B cell (primary cell): ENCODE data around the gene TEDC2.

ENCODE experiments used
- CTCF ChIP-seq: fragments of 200-600 bp; IDR thresholded peaks from one replicate; pipeline ENCODE4 v1.8.0; 2022; ENCODE audit warnings: antibody characterized with exemption, mild to moderate bottlenecking
- EZH2 ChIP-seq: IDR thresholded peaks from 2 replicates; pipeline ENCODE4 v1.6.1; 2012; ENCODE audit warnings: borderline replicate concordance, low read depth, mild to moderate bottlenecking, moderate library complexity, low read length; ENCODE audit not compliant: insufficient read depth, poor library complexity, severe bottlenecking

GRCh38 chr16:2508722-2509400, 49.0 kb downstream of the TEDC2 start:
- TF ChIP-seq CTCF (no peak), EZH2 (no peak)
